Fibroblast of peridontal ligament (primary cell): Measurements from ENCODE around the gene CNTD1.
A peak's percentile ranks its signal among the peaks of the same experiment; 100 is the strongest.
"Not testable (repeated sequence)": the region's sequence is repeated elsewhere in the genome, so short reads cannot be mapped to it uniquely, and the experiment has no call there.

Experiments used
- DNase-seq: peaks from one replicate; pipeline ENCODE4 v3.0.0-alpha.2; 2010; ENCODE audit errors: extremely low read depth

Gene CNTD1, protein sequence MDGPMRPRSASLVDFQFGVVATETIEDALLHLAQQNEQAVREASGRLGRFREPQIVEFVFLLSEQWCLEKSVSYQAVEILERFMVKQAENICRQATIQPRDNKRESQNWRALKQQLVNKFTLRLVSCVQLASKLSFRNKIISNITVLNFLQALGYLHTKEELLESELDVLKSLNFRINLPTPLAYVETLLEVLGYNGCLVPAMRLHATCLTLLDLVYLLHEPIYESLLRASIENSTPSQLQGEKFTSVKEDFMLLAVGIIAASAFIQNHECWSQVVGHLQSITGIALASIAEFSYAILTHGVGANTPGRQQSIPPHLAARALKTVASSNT

DNA sequence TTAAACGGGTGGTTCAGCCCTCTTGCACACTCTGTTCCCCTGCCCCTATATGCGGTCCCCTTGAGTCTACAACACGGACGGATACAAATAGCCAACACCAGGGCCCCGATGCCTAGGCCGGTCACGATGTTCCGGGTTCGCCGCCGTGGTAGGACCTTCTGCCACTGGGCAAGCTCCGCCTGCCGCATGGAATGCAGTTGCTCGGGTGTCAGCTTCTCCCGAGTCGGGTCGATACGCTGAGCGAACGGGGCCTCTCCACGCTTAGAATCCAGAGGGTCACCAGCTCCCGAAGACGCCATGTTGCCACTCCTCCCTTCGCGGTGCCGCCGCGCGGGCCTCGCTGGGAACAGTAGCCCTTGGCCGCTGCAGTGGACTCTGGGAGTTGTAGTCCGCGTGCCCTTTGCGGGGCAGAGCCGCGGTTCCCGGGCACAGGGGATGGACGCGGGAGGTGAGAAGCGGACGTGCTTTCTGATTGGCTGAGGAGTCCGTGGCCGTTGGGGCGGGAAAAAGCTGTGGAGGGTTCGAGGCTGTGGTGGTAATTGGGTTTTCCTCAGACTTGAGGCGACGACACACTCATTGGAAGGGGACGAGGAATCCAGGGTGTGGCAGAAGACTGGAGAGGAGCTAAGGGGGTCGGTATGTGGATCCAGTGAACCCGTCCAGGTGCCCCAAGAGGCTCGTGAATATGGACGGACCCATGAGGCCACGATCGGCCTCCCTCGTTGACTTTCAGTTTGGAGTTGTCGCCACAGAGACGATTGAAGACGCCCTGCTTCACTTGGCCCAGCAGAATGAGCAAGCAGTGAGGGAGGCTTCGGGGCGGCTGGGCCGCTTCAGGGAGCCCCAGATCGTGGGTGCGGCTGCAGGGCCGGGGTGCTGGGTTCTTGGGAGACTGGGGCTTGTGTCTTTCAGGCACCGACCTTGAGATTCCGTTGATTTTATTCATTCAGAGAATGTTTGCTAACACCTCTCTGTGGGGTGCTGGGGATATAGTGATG is at the start of gene CNTD1, which contains the start of gene COA3:
Gene CNTD1, plus strand, starts transcription at position 479 of the 998 bp plus-strand sequence. Its CDS starts 207 bp downstream, at position 686.
Gene COA3, minus strand, starts transcription at position 322 of the 998 bp plus-strand sequence. Its CDS starts 23 bp downstream, at position 299.
- DNase-seq: peak; percentile 76

DNA sequence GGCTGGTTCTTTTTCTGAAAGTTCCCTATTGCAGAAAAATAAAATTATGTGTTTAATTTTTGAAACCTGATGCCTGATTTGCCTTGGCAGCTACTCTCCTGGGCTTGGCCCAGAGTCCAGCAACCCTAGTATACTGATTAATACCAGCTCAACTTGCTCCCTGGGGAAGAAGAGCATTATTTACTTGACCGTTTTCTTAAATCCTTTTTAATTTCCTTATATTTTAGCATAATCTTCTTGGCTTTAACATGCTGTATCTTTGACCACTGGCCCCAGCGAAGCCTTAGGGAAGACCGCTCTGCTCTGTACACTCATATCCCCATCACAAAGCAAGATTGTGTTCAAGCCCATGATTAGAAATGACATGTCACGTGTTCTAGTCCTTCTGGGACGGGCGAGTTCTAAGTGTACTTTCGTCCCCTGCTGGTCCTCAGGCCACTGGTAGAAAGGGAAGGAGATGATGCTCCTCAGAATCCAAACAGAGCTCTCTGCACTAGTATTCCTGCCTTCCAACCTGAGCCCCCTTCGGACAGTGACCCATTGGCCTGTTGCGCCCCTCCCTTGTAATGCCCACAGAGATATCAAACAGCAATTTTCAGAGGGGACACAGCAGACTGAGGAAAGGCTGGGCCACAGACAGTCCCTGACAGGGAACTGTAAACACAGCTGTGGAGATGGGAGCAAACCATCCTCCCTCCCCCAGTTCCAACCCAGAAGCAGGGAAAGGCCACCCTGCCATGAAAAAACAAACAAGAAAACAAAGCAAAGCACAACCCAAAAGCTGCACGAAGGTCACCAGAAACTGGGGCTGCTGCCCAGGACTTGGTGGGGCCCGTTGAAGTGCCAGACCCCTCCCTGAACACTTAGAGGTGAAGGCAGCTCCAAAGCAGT is 49.5 kb upstream of the CNTD1 start:
- DNase-seq: peak; percentile 58

DNA sequence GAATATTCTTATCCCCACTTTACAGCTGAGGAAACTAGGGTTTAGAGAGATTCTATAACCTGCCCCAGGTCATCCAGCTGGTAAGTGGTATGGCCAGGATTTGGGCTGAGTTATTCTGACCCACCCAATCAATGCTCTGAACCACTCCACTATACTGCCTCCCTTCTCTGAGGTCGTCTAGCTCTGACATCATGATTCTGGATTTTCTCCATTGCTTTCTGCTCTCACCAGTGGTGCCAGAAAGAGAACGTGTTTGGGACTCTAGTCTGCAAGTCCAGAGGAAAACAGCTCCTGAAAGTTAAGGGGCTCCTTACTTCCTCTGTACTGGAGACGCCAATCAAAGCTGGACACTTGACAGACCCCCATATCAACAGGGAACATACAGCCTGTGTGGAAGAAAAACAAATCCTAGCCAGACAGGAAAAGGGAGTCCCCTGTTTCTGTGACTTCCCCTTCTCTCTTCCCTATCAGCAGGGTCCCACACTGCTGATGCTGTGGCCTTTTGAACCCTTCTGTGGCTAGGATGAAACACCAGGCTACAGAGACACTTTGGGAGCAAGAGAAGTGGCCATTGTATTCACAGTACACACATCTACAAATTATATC is 47.8 kb upstream of the CNTD1 start:
- DNase-seq: no peak

DNA sequence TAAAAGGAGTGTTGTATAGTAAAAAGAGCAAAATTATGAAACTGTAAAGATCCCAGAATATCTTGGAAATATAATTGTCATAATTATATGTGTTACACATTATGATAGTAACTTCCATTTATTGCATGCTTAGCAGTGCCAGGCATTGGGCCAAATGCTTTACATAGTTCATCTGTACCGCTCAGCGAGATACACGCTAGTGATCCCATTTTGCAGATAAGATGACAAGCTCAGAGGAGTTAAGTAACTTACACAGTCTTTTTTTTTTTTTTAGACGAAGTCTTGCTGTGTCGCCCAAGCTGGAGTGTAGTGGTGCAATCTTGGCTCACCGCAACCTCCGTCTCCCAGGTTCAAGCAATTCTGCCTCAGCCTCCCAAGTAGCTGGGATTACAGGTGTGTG is 47.0 kb upstream of the CNTD1 start:
- no peak for DNase-seq

DNA sequence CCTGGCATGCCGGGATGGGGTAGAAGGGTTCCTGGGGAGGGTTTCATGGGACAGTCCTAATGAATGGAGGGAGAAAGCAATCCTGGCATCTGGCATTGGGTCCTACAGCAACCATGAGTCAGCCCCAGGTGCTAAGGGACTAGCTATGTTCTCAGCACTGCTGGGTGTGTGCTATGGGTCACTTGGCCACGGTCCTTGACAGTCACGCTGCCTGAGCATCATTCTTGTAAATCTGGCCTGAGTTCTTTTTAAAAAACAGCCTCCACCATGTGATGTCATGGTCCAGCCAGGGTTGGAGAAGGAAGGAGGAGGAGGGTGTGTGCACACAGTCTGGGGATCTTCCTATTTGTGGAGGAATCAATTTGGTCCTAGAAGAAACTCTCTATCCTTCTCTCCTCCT is 43.9 kb upstream of the CNTD1 start:
- DNase-seq: peak; percentile 14

DNA sequence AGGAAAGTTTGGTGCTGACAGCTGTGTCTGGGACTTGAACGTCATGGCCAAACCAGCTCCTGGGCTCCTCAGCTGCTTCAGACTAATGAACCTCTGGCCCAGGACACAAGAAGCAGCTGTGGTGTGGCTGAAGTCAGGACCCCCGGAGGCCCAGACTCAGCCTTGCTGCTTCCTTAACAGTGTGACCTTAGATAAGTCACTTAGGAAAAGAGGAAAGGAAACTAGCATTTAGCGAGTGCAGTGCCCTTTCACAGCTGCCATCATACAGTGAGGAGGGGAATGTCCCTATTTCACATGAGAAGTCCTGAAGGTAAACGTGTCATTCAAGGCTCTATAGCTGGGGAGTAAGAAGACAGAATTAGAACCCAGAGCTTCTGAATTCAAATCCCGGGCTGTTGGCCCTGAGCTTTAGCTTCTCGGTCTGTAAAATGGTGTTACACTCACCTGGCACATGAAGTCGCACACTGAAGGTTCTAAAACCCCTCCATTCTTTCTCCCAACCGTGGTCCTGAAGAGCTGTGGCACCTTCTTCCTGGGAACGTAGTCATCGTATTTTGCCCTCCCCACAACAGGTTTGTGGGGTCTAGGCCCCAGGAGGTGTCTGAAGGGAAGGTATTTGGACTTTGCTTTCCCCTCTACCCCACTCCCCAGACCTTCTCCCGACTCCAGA is 38.5 kb upstream of the CNTD1 start:
- no peak for DNase-seq

DNA sequence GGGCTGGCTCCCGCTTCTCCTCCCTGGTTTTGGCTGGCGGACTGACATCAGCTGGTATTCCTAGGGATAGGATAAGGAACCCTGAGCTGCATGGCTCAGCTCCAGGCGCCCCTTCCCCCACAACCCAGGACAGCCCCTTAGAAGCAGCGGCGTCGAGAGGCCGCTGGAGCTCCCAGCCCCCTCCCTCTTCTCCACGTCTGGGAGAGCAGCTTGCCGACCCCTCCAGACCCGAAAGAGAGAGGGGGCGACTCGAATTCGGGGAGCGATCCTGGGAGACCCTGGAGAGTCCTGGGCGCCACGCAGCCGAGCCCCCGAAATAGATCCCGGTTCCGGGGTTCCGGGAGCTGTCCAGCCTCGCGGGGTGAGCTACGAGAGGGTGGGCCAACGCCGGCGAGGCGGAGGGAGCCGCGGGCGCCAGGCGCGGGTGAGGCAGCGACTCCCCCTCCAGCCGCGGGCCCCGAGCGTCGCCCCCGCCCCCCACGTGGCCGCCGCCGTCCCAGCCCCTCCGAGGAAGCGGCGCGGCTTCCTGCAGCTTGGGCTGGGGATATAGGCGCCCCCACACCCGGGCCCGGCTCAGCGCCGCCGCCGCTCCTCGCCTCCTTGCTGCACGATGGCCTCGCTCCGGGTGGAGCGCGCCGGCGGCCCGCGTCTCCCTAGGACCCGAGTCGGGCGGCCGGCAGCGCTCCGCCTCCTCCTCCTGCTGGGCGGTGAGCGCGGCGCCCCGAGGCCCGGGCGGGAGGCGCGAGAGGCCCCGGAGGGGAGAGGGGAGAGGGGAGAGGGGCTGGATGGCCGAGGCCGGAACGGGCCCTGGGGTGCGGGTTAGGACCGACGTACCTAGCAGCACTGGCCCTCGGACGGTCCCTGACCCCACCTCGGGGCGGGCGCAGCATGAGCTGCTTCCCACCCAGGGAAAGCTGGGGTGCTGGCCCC is 37.7 kb upstream of the CNTD1 start, which contains the start of gene RAMP2:
Gene RAMP2, plus strand, starts transcription at position 576 of the 930 bp plus-strand sequence. Its CDS starts 35 bp downstream, at position 611.
- no peak for DNase-seq

DNA sequence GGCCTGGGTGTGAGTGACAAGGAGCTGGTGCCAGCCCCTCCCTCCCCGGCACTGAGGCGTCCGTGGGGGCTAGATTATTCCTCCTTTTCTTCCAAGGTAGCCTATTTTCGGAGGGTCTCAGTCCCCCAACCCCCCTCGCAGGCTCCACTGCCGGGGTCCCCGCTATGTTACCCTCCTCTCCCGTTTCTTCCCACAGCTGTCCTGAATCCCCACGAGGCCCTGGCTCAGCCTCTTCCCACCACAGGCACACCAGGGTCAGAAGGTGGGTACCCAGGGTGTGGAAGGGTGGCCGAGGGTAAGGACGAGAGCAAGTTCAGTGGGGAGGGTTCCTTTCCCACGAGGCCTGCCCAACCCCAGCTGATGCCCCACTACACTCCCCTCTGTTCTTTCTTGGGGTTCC is 37.0 kb upstream of the CNTD1 start:
- DNase-seq: no peak

DNA sequence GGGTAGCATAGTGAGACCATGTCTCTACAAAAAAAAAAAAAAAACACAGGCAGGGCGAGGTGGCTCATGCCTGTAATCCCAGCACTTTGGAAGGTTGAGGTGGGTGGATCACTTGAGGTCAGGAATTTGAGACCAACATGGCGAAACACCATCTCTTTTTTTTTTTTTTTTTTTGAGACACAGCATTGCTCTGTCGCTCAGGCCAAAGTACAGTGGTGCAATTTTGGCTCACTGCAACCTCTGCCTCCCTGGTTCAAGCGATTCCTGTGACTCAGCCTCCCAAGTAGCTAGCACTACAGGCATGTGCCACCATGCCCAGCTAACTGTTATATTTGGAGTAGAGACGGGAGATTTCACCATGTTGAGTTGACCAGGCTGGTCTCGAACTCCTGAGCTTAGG is 32.5 kb upstream of the CNTD1 start:
- no peak for DNase-seq

DNA sequence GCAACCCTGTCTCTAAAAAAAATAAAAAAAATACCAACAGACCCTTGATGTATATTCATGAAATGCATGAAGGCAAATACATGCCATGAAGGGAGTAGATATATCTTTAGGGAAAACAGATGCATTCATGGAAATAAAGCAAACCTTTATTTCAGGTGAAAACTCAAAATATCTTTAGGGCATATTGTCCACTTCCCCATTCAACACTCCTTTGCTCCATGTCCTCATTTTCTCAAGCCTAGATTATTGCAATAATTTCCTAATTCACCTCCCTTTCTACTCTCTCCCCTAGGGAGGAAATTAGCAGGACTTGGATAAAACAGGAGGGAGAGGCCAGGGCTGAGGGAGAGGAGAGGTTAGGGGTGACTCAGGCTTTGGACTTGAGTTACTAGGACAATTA is 31.1 kb upstream of the CNTD1 start:
- DNase-seq: no peak

DNA sequence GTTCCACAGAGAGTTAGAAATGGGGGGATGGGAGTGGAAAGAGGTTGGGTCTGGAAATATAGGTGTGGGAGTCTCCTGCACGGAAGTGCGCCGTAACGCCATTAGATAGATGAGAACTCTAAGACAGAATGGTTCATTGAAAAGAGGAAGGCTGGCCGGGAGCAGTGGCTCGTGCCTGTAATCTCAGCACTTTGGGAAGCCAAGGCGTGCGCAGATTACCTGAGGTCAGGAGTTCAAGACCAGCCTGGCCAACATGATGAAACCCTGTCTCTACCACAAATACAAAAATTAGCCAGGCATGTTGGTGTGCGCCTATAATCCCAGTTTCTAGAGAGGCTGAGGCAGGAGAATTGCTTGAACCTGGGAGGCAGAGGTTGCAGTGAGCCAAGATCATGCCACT is 30.7 kb upstream of the CNTD1 start:
- DNase-seq: not testable (repeated sequence)

DNA sequence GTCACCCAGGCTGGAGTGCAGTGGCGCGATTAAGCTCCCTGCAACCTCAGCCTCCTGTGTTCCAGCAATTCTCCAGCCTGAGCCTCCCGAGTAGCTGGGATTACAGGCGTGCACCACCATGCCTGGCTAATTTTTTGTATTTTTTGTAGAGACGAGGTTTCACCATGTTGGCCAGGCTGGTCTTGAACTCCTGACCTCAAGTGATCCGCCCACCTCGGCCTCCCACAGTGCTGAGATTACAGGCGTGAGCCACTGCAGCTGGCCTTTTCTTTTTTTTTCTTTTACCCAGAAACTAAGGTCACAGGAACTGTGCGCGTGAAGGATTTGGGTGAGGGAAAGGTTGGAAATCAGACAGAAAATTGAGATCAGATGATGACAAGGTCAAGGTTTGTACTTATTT is 28.7 kb upstream of the CNTD1 start:
- DNase-seq: not testable (repeated sequence)

DNA sequence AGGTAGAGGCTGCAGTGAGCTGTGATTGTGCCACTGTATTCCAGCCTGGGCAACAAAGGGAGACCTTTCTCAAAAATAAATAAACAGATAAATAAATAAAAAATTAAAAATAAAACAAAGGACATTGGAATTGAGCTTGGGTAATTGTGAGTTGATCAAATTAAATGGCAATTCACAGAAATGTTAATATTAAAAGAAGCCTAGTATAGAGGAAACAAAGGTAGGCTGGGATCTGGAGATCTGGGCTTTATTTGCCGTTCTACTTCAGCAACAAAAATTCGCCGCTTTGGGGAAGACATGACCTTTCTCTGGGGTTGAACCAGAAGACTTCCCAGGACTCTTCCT is 25.7 kb upstream of the CNTD1 start:
- DNase-seq: no peak

DNA sequence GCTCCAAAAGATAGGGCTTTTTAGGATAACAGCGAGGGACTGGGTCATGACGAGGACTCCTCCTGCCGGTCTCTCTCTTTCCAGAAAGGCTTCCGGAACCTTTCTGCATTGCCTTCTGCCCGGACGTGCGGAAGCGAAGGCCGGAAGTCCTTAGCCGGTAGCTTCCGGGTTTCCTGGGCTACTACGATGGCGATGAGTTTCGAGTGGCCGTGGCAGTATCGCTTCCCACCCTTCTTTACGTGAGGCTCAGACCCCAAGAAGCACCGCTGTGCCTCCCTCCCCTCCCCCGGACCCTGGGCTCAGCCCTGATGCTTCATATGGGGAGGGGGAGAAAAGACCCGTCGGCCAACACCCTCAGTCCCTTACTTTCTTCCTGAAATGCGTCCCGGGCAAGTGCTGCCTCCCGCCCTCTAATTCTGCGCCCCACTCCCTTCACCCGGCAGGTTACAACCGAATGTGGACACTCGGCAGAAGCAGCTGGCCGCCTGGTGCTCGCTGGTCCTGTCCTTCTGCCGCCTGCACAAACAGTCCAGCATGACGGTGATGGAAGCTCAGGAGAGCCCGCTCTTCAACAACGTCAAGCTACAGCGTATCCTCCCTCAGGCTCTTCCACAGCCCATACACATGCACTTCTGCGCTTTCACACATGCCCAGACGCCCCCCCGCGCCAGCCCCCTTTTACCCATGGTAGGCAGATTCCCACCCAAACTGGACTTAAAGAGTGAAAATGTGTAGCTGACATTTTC is 25.2 kb upstream of the CNTD1 start, which contains the start of gene VPS25:
Gene VPS25, plus strand, starts transcription at position 160 of the 746 bp plus-strand sequence. Its CDS starts 27 bp downstream, at position 187.
- DNase-seq: peak; percentile 84

DNA sequence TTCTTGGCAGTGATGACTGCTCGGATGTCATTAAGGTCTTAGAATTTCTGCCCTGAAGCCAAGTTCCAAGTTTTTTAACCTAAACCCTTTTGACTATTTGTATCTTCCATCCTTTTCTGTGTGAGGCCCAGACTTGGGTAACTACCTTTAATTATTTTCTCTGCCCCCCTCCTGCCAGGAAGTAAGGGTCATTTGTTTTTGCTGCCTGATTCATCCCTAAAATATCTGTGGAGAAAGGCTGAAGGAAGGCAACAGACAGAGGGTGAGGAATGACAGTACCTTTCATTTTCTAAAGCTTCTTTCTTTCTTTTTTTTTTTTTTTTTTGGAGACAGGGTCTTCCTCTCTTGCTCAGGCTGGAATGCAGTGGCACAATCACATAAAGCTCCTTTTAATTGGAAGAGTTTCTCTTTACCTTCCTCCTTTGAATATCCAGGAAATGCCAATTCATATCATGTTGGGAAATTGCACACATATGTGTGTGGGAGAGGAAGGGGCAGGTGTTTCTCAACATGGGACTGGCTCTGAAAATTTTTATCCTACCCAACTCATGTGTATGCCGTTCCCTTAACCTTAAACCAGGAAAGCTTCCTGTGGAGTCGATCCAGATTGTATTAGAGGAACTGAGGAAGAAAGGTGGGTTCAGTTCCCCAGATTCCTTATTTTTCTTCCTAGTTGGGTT is 24.5 kb upstream of the CNTD1 start:
- DNase-seq: no peak

DNA sequence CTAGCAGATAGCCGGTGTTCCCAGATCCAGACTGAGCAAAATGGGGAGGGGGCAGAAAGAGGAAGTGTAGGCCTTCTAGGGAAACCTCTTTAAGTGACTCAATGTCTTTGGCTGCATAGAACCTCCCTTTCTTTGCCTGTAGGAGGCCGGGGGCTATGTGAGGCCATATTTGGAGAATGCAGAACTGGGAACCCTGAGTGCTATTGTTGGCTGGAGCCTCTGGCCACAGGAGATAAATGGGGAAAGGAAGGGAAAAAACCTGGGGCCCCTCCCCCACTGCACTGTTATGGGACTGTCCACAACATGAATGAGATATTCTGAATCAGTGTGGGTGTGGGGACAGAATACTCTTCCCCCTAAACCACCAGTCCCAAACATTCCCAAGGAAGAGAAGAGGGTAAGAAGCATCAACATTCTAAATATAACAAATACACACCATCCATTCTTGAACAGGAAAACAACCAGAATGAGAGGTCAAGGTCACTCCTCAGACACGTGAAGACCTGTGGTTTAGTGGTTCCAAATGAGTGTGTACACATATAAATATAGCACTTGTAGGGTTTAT is 23.0 kb upstream of the CNTD1 start:
- no peak for DNase-seq

DNA sequence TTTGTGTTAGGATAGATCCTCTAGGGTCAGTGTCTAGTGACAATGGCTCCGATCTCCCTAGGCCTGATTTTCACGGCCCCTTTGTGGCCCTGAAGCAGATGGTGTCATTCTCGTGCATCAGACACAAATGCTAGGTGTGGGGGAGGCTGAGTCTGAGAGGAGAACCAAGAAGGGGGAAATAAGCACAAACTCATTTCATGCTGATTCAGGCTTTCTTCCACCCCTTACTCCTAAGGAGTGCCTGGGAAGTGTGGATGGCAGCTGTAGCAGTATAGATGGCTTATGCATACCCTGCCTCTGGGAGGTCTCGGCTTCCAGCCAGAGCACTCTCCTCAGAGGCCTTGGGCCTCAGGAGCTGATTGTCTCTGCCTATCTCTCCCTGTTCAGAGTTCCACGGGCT is 20.1 kb upstream of the CNTD1 start:
- DNase-seq: no peak
